Diencephalon (tissue), 1 donor: ENCODE measurements around the gene DIPK2A. TPM values are rescaled to one million over a fixed set of nuclear protein-coding genes. Genes with fewer than 3 reads are reported as not detected.

Experiments used
- total RNA-seq: library from RNA; depleted of rRNA; stranded (reverse); fragments of >200 nt; gene quantifications from one replicate; pipeline ENCODE4 v1.2.3, GENCODE V29; 2014

Gene DIPK2A, protein sequence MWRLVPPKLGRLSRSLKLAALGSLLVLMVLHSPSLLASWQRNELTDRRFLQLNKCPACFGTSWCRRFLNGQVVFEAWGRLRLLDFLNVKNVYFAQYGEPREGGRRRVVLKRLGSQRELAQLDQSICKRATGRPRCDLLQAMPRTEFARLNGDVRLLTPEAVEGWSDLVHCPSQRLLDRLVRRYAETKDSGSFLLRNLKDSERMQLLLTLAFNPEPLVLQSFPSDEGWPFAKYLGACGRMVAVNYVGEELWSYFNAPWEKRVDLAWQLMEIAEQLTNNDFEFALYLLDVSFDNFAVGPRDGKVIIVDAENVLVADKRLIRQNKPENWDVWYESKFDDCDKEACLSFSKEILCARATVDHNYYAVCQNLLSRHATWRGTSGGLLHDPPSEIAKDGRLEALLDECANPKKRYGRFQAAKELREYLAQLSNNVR
- total RNA-seq, result 78.7 TPM

DNA sequence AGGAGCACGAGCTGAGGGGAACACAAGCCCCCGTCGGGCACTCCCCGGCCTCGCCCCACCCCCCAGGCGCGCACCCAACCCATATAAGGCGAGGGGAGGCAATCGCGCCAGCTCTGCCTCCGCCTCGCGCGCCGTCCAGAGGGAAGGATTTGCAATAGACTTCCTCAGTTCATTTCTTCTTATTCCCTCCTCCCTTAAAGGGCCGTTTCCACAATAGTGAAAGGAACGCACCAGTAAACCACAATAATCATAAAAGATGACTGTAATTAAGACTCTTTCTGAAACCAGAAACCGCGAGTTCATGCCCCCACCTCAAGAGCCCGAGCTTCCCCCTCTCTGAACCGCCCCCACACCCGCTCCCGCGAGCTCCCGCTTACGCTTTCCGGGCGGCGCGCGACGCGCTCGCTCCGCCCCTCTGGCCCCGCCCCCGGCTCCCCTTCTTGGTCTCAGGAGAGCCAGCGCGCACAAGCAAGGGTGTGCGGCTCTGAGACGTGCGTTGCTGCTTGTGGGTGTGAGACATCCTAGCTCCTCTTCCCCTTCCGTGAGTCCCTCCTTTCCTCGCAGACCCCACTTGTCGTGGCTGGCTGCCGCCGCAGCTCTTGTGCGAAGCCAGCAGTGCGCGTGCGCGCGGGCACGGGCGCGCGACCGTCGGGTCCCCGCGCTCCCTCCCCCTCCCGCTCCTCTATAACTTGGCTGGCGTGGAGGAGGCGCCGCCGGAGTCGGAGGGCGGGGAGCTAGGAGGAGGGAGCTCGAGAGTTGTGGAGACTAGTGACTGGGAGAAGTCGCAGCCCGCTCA is at the start of gene DIPK2A:
DIPK2A (plus strand) TSS at position 465 of the 796 bp plus-strand sequence. CDS start 510 bp downstream, outside the sequence.

Other genes starting within 250 kb of the DIPK2A start
- 13.4 TPM for gene SLC9A9, start 123.4 kb upstream of the DIPK2A start, total RNA-seq